PC-9 (cell line): ENCODE data around the gene ALG11.

ENCODE experiments used
- CTCF ChIP-seq: fragments of 200-600 bp; sonication (generic); conservative IDR thresholded peaks from 2 replicates; pipeline ENCODE4 v1.6.1; 2017; ENCODE audit warnings: mixed run types, antibody characterized with exemption, mild to moderate bottlenecking, moderate library complexity
- EZH2 ChIP-seq: fragments of 200-600 bp; sonication (generic); IDR thresholded peaks from 2 replicates; pipeline ENCODE4 v1.8.0; 2017; ENCODE audit warnings: antibody characterized with exemption, low read depth

GRCh38 chr13:52010890-52011631, 1.1 kb upstream of the ALG11 start, which contains the start of gene ATP7B:
- TF ChIP-seq CTCF (no peak), EZH2 (no peak)
